HCT116 (cell line): Measurements from ENCODE around the gene FBXL4. TPM values are rescaled to one million over a fixed set of nuclear protein-coding genes. Genes with fewer than 3 reads are reported as not detected.

Source experiments
- ATAC-seq: fragments of 200-7000 bp; cut with Tn5 transposase; 2 replicates; pipeline ENCODE4 v1.9.1; 2020; ENCODE audit warnings: mild to moderate bottlenecking, moderate library complexity
- BruUV-seq: library from RNA; stranded (reverse); fragments of 400-500 nt; replicated peaks from 2 replicates; lab custom pipeline; 2021; lab: Mats Ljungman, UMichigan
- CTCF ChIA-PET: fragments of 300-600 bp; sonication (Branson Sonifier 250); formaldehyde crosslinking; loops from one replicate; lab custom pipeline; 2021; ENCODE audit warnings: antibody characterized with exemption; lab: Charles Lee
- POLR2A ChIA-PET: fragments of 300-600, 350-600 bp; sonication (Branson Sonifier 250); formaldehyde crosslinking; loops from one replicate; lab custom pipeline; 2021; ENCODE audit warnings: antibody characterized with exemption; lab: Charles Lee
- RAD21 ChIA-PET, 2 experiments: fragments of 300-600 bp; sonication (Branson Sonifier 250); formaldehyde crosslinking; loops; one replicate each; lab custom pipeline; 2023; ENCODE audit warnings: low total read pairs in 2 of 2; ENCODE audit not compliant: uncharacterized antibody in 2 of 2, unreplicated experiment in 2 of 2, low non-redundant PET in 1 of 2; lab: Charles Lee
- DNase-seq: peaks from one replicate; pipeline ENCODE4 v3.0.0-alpha.2; 2010; ENCODE audit warnings: low read depth, low spot score
- H2AFZ ChIP-seq: fragments of 200-600 bp; shearing (Covaris generic), sonication (generic); 2 replicates; pipeline ENCODE4 v1.6.1; 2017; ENCODE audit warnings: low read depth, mixed run types, mixed read lengths, antibody characterized with exemption, low read length; ENCODE audit not compliant: poor library complexity, severe bottlenecking
- H3K27ac ChIP-seq: 2 replicates; pipeline ENCODE4 v1.5.1; 2012; ENCODE audit warnings: low read depth, low read length
- H3K27me3 ChIP-seq: fragments of 200-600 bp; sonication (generic); 2 replicates; pipeline ENCODE4 v1.6.1; 2016; ENCODE audit warnings: mixed run types, low read length, mixed read lengths; ENCODE audit not compliant: insufficient read depth
- H3K36me3 ChIP-seq, 2 experiments: fragments of 200-500 bp in 1 of 2; fragments of 200-600 bp in 1 of 2; sonication (Bioruptor generic) in 1 of 2; sonication (generic) in 1 of 2; 2 replicates each; pipeline versions ENCODE4 v1.5.1 to v1.6.1; 2014 to 2016; ENCODE audit warnings: low read length in 2 of 2, inconsistent platforms in 1 of 2, mixed read lengths in 1 of 2, mixed run types in 1 of 2; ENCODE audit not compliant: insufficient read depth in 2 of 2, control insufficient read depth in 1 of 2
- H3K4me1 ChIP-seq, 2 experiments: fragments of 200-600 bp in 1 of 2; sonication (generic) in 1 of 2; 2 replicates each; pipeline versions ENCODE4 v1.5.1 to v1.6.1; 2012 to 2017; ENCODE audit warnings: low read length in 2 of 2, inconsistent platforms in 1 of 2, mild to moderate bottlenecking in 1 of 2, mixed read lengths in 1 of 2, mixed run types in 1 of 2, moderate library complexity in 1 of 2; ENCODE audit not compliant: insufficient read depth in 2 of 2, control insufficient read depth in 1 of 2
- H3K4me2 ChIP-seq: fragments of 200-600 bp; sonication (generic); 2 replicates; pipeline ENCODE4 v1.6.1; 2017; ENCODE audit warnings: mixed run types, low read length, mixed read lengths
- H3K4me3 ChIP-seq, 2 experiments: fragments of 200-600 bp in 1 of 2; sonication (generic) in 1 of 2; replicated peaks in 1 of 2; 2 replicates each; pipeline ENCODE4 v1.5.1; 2011 to 2016; ENCODE audit warnings: low read length in 2 of 2, control low read depth in 1 of 2, low read depth in 1 of 2, mild to moderate bottlenecking in 1 of 2, mixed read lengths in 1 of 2, mixed run types in 1 of 2
- H3K79me2 ChIP-seq: fragments of 200-600 bp; sonication (generic); 2 replicates; pipeline ENCODE4 v1.6.1; 2017; ENCODE audit warnings: mild to moderate bottlenecking, mixed run types, low read length, moderate library complexity, mixed read lengths; ENCODE audit not compliant: insufficient read depth
- H3K9ac ChIP-seq: fragments of 200-600 bp; sonication (generic); 2 replicates; pipeline ENCODE4 v1.6.1; 2016; ENCODE audit warnings: low read length, mixed read lengths
- H3K9me2 ChIP-seq: fragments of 200-600 bp; sonication (generic), shearing (Covaris generic); 2 replicates; pipeline ENCODE4 v1.6.1; 2017; ENCODE audit warnings: mixed run types, mild to moderate bottlenecking, moderate library complexity; ENCODE audit not compliant: insufficient read depth
- H3K9me3 ChIP-seq, 2 experiments: fragments of 200-500 bp in 1 of 2; fragments of 200-600 bp in 1 of 2; sonication (Bioruptor generic) in 1 of 2; sonication (generic) in 1 of 2; 2 replicates each; pipeline ENCODE4 v1.6.1; 2014 to 2017; ENCODE audit warnings: low read length in 2 of 2, mixed read lengths in 2 of 2, inconsistent platforms in 1 of 2, low read depth in 1 of 2, mild to moderate bottlenecking in 1 of 2, mixed run types in 1 of 2, moderate library complexity in 1 of 2; ENCODE audit not compliant: control insufficient read depth in 1 of 2, insufficient read depth in 1 of 2
- H4K20me1 ChIP-seq: fragments of 200-600 bp; sonication (generic), shearing (Covaris generic); 2 replicates; pipeline ENCODE4 v1.6.1; 2017; ENCODE audit warnings: mixed run types, mild to moderate bottlenecking, moderate library complexity; ENCODE audit not compliant: insufficient read depth
- CEBPB ChIP-seq: IDR thresholded peaks from 2 replicates; pipeline ENCODE4 v1.6.1; 2012; ENCODE audit warnings: low read depth
- EGR1 ChIP-seq: IDR thresholded peaks from 2 replicates; pipeline ENCODE4 v1.6.1; 2012; ENCODE audit warnings: low read depth
- EZH2phosphoT487 ChIP-seq: fragments of 200-600 bp; IDR thresholded peaks from 2 replicates; pipeline ENCODE4 v1.6.1; 2018; ENCODE audit warnings: antibody characterized with exemption, borderline replicate concordance
- JUND ChIP-seq: IDR thresholded peaks from 2 replicates; pipeline ENCODE4 v1.6.1; 2012
- MAX ChIP-seq: IDR thresholded peaks from 2 replicates; pipeline ENCODE4 v1.6.1; 2012
- POLR2A ChIP-seq: IDR thresholded peaks from 2 replicates; pipeline ENCODE4 v1.7.0; 2011; ENCODE audit warnings: borderline replicate concordance; ENCODE audit not compliant: insufficient read depth, insufficient read length; ENCODE audit errors: extremely low read depth
- POLR2AphosphoS5 ChIP-seq: IDR thresholded peaks from 2 replicates; pipeline ENCODE4 v1.6.1; 2011; ENCODE audit warnings: mild to moderate bottlenecking, low read depth, low read length, moderate library complexity
- RAD21 ChIP-seq: IDR thresholded peaks from 2 replicates; pipeline ENCODE4 v1.6.1; 2012; ENCODE audit warnings: low read depth, mild to moderate bottlenecking
- ZBTB33 ChIP-seq: IDR thresholded peaks from 2 replicates; pipeline ENCODE4 v1.6.1; 2011; ENCODE audit warnings: mild to moderate bottlenecking, low read length, moderate library complexity; ENCODE audit not compliant: insufficient replicate concordance; ENCODE audit errors: extremely low read depth
- ZNF274 ChIP-seq: fragments of 200-500 bp; sonication (Bioruptor generic); IDR thresholded peaks from 2 replicates; pipeline ENCODE4 v1.6.1; 2014; ENCODE audit warnings: mild to moderate bottlenecking, low read depth, low read length, inconsistent platforms
- intact Hi-C: fragments of 100-400 bp; cut with micrococcal nuclease; formaldehyde crosslinking; loops from 2 replicates; pipeline ENCODE4 v1.10.0; 2022
- total RNA-seq: library from RNA; stranded (reverse); gene quantifications from one replicate; pipeline ENCODE4 v1.2.1, GENCODE V29; 2021; ENCODE audit not compliant: unreplicated experiment

Gene FBXL4
- total RNA-seq, 1 experiment from 2014 or later: 15.7 TPM

GRCh38 chr6:98871821-98872220 lies 75.9 kb downstream of the FBXL4 start:
- DNase-seq (no peak), ATAC-seq (no peak)
- Histone ChIP-seq H3K79me2 (no peaks in the 10 kb centered on the region), H3K36me3 (no peaks in the 10 kb centered on the region), H3K27ac (no peak overlapping the region), H3K27me3 (no peaks in the 10 kb centered on the region), H3K9me3 (no peaks in the 10 kb centered on the region), H3K9ac (no peak overlapping the region), H3K4me3 (no peak overlapping the region), H3K4me2 (no peak overlapping the region), H3K4me1 (no peaks in the 10 kb centered on the region), H4K20me1 (no peaks in the 10 kb centered on the region), H3K9me2 (no peaks in the 10 kb centered on the region), H2AFZ (no peak overlapping the region)
- POLR2A ChIA-PET: no interaction called here
- CTCF ChIA-PET: no interaction called here
- RAD21 ChIA-PET: no interaction called here
- intact Hi-C loops: no loop called here
- BruUV-seq: no TSS peak
- TF ChIP-seq RAD21: no peak
- TF ChIP-seq EGR1: no peak
- no peak for TF ChIP-seq JUND
- TF ChIP-seq ZNF274: no peak
- TF ChIP-seq, all 23 proteins: peak for 0

- H2AFZ ChIP-seq: no peak overlapping the region
- CTCF ChIA-PET: no interaction called here
- no peak overlapping the region for H3K27ac ChIP-seq
- intact Hi-C loops: no loop called here
- no peaks in the 10 kb centered on the region for H3K4me1 ChIP-seq
- H3K27me3 ChIP-seq: no peaks in the 10 kb centered on the region
- H3K4me2 ChIP-seq: no peak overlapping the region
- no peak for DNase-seq
- H4K20me1 ChIP-seq: no peaks in the 10 kb centered on the region
- no peaks in the 10 kb centered on the region for H3K79me2 ChIP-seq
- no peak overlapping the region for H3K4me3 ChIP-seq
- no peaks in the 10 kb centered on the region for H3K36me3 ChIP-seq
- POLR2A ChIA-PET: no interaction called here
- RAD21 ChIA-PET: no interaction called here
- H3K9me3 ChIP-seq: no peaks in the 10 kb centered on the region
- BruUV-seq: no TSS peak
- ATAC-seq: no peak
- H3K9ac ChIP-seq: no peak overlapping the region
- H3K9me2 ChIP-seq: no peaks in the 10 kb centered on the region
- TF ChIP-seq CEBPB: no peak
- TF ChIP-seq EZH2phosphoT487: no peak
- TF ChIP-seq POLR2A: no peak
- TF ChIP-seq ZBTB33: no peak
- no peak for TF ChIP-seq MAX
- TF ChIP-seq EGR1: no peak
- no peak for TF ChIP-seq JUND
- TF ChIP-seq POLR2AphosphoS5: no peak
Observed at GRCh38 chr6:98871057-98871456, 76.7 kb downstream of the FBXL4 start.
